GM18507 (cell line): ENCODE measurements around the gene NCS1.

Experiments
- DNase-seq: peaks from one replicate; pipeline ENCODE4 v3.0.0; 2011; ENCODE audit warnings: low read depth; ENCODE audit not compliant: insufficient read length; ENCODE audit errors: extremely low spot score
- FAIRE-seq: peaks from 2 replicates; lab custom pipeline; 2011; peaks lifted over from hg19 to GRCh38; lab: Jason Lieb, UNC

The NCS1 gene

DNA sequence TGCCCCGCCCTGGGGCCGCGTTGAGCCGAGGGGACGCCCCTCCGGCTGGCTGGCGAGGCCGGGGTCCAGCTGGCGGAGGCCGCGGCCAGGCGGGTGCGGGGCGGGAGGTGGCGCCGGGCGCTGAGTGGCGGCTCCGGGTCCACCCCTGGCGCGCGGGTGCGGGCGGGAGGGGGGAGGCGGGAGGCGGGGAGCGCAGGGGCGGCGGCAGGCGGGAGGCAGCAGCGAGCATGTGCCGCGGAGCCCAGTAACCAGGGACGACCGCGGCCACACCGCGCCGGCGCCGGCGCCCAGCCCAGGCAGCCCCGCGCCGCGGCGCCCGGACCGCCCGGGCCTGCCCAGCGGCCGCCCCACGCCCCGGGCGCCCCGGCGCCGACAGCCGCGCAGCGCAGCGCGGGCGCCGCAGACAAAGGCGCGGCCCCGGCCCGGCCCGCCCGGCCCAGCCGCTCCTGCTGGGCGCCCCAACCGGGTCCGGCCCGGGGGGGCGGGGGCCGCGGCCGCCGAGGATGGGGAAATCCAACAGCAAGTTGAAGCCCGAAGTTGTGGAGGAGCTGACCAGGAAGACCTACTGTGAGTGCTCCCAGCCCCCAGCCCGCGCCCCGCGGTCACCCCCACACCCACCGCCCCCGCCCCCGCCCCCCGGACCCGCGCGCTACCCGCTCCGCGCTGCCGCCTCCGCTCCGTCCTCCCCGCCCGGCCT is at the start of gene NCS1:
Gene NCS1 (plus strand): TSS at position 244 of the 697 bp plus-strand sequence. CDS start 260 bp downstream, at position 504.
- FAIRE-seq (no peak), DNase-seq (peak; percentile 28)

DNA sequence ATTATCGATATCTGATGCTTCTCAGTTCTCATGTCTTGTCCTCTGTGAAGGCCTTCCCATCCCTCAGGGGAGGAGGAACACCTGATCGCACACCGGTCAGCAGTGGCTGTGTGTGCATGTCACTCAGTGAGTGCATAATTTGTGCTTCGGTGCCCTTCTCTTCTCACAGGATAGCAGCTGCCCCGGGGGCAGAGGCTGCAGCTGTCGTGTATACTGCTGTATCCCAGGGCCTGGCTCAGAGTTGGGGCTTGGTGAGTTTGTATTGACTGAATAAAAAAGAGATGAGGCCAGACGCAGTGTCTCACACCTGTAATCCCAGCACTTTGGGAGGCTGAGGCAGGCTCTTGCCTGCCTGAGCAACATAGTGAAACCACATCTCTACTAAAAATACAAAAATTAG is 49.7 kb upstream of the NCS1 start:
- DNase-seq (no peak), FAIRE-seq (no peak)

DNA sequence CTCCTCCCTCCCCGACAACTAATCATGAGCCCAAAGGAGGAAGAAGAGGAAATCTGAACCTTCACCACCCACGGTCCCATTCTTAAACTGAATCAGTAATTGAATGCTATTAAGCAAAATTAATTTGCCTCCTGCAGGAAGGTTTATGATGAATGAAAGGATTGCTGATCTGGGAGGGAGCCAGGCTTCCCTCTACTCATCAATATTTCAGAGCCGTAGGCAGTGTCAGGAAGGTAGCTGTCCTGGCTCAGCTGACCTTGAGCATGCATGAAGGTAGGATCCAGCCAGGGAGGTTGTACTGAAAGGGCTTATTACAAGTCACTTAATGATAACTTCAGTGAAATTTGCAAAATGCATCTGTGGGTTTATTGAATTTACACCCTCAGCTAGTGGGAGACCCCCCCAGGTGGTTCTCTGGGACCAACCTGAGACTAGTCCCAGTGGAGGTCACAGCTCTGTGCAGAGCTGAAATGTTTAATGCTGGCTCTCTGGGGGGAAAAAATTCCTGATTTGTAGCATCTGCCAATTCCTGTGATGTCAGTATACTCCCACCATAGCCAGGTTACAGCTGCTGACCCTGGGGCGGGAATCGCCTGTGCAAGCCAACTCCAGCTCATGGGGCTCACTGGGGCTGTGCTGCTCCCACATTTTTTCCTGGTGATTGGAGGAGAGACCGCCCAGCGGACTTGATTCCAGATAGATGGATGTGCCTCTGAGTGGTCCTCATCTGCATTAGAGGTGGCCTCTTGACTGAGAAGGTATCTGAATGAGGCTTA is 47.9 kb upstream of the NCS1 start:
- FAIRE-seq (no peak), DNase-seq (no peak)

DNA sequence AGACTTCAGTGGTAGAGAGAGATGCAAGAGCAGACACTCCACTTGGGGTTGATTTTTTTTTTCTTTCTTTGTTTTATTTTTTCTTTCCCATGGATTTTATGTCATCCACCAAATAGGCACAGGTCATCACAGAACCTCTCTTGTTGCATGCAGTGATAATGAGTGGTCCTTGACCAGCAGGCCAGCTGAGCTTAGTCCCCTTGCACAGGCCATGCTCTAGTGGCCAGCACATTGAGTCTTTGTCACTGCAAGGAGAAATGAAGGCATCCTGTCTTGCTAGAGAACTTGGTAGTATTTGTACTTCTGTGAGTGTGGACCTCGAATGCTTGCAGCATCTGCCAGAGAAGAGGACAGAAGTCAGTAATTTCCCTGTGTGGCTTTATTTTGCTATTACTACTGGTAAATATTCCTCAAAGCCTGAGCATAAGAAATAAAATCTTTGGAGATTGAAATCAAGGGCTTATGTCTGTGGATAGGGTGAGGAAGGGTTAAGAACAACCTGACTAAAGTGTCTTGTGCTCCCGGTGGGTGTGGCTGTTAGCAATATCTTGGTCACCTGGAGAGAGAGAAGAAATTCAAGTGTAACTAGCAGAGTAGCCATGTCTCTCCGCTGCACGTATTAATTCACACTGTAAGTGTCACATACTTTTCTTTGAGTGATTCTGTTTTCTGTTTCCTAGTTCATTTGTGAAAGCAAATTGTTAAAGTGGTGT is 45.3 kb upstream of the NCS1 start:
- no peak for FAIRE-seq
- DNase-seq, result no peak

DNA sequence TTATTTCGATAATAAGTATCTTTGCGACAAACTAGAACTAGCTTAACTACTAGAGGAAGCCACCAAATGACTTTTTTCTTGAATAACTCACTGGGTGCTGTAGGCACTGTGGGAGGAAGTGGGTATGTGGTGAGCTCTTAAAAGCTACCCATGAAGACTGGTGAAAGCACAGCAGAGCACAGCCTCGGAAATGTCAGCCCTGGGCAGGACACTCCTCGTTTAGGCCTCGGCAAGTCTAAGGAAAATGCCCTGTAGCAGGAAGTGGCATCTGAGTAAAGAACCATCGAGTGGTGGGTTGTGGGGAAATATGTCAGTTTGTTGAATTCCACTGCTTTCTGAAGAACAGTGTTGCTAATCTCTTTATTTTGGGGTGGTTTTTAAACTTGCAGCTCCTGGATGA is 44.0 kb upstream of the NCS1 start:
- no peak for DNase-seq
- no peak for FAIRE-seq

- FAIRE-seq (peak; percentile 82), DNase-seq (peak; percentile 36)
Measured at GRCh38 chr9:130128733-130129431, 43.3 kb upstream of the NCS1 start.

DNA sequence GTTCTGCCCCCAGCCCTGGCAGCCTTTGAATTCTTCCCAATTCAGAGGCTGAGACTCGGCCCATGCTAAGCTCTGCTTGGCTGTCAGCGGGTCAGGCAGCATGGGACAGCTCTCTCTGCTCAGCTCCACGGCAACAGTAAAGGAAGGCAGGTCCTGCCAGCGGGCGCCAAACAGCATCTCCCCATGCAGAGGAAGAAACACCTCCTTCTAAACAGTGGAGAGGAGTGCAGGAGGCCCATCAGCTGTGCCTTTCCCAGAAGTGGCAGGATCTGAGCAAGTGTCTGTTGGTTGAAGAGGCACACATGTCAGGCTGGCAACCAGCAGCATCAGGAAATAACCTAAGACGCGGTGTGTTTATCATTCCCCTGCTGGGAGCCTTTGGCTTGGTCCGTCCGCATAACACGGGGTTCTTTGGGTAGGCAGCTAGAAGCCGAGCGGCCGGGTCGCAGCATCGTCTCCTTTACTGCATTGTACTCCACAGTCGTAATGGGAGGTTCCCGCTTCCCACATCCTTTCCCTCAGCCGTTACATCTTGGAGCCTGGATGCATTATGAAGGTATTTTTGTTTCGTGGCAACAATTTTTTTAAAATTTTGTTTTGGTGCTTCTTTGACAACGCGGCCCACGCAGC is 42.7 kb upstream of the NCS1 start:
- no peak for FAIRE-seq
- no peak for DNase-seq

- DNase-seq (no peak), FAIRE-seq (no peak)
Measured at GRCh38 chr9:130132746-130133145, 39.5 kb upstream of the NCS1 start.

DNA sequence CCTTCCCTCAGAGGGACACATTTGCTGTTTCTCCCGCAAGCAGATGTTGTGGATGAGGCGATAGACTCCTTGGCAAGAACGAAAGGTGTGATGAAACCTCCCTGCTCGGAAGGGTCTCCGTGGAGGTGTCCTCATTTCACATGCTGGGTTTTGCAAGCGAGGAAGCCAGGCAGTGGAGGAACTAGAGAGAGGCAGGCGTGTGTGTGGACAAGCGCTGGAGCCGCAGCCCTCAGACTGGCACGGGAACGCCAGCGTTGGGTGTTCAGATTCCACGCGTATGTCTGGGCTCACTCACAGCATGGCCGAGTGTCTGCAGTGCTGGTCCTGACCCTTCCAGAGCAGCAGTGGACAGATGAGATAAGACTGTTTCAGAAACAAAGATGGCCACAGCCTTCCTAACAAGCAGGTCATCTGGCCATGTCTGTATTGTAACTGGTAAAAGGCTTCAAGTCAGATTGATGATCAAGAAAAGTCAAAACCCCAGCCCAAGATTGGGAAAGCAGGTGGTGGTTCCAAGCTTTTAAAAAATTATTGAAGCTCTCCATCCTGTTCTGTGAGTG is 35.0 kb upstream of the NCS1 start:
- FAIRE-seq (no peak), DNase-seq (no peak)

- FAIRE-seq (peak; percentile 46), DNase-seq (no peak)
Measured at GRCh38 chr9:130137641-130138081, 34.5 kb upstream of the NCS1 start.

DNA sequence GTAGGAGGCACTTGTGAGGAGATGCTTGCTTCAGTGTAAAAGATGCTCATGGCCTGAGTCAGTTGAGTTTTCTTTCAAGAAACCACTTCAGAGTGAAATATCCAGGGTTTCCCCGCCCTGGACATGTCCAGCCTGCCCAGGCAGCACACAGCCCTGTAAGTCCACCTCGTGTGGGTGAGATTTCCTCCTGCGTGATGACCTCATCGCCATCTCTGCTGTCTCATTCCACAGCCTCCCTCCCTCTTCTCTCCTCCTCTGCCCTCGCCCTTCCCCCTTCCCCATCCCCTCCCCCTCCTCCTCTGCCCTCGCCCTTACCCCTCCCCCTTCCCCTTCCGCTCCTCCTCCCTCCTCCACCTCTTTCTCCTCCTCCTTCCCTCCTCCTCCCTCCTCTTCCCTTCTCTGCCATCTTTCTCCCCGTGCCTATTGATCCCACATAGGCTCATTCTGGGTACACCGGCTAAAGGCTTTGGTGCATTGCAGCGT is 34.0 kb upstream of the NCS1 start:
- DNase-seq, result no peak
- FAIRE-seq, result no peak

- DNase-seq, result no peak
- FAIRE-seq, result no peak
Measured at GRCh38 chr9:130138791-130139190, 33.4 kb upstream of the NCS1 start.

GRCh38 chr9:130139251-130139650 is 33.0 kb upstream of the NCS1 start:
- DNase-seq (no peak), FAIRE-seq (no peak)

GRCh38 chr9:130140706-130141105 is 31.5 kb upstream of the NCS1 start:
- DNase-seq (no peak), FAIRE-seq (no peak)

DNA sequence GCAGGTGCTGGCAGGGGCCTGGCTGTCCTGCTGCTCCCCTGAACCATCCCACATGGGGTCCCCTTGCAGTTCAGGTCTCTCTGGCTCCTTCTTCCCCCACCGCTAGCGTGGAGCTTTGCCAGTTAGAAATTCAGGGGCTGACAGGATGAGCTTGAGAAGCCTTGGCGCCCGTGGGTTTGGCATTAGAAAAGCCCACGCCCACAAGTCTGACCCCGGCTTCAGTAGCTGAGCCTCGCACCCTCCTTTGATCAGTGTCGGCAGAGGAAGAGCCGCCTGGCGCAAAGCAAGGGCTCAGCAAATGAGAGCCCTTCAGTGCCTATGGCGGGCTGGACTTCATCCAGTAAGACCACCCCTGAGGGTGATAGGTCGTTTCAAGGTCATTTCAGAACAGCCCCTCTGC is 30.1 kb upstream of the NCS1 start:
- DNase-seq (no peak), FAIRE-seq (no peak)

GRCh38 chr9:130142641-130143040 is 29.6 kb upstream of the NCS1 start:
- DNase-seq, result no peak
- no peak for FAIRE-seq

DNA sequence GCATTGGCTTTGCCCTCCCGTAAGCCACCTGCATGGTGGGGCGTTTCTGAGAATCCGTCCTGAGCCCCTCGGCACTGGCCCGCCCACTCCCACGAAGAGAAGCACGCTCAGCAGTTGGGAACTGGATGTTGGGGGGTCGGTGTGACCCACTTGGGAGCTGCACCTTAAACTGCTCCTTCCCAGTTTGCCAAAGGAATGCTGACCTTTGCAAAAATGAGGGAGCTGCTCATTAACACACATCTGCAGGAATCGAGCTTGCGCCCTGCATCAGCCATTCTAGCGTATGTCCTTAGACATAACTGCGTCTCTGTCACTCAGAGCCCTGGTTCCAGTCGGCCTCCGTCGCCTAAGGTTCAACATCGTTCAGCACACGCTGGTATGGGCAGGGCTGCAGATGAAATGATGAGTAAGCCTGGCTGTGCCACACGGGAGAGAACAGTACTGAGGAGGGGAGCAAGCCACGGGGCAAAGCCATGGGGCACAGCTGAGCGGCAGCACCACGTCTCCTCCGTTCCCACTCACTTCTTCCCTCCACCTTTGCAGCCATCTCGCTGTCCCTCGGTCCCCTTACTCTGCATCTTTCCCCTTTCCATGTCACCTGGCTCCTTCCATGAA is 28.8 kb upstream of the NCS1 start:
- no peak for FAIRE-seq
- DNase-seq, result no peak

GRCh38 chr9:130143958-130144366 is 28.2 kb upstream of the NCS1 start:
- FAIRE-seq (no peak), DNase-seq (no peak)

GRCh38 chr9:130144703-130145102 is 27.5 kb upstream of the NCS1 start:
- no peak for FAIRE-seq
- no peak for DNase-seq
